A549 (cell line): ENCODE data around the gene CDKN2AIPNL. TPM values are rescaled to one million over a fixed set of nuclear protein-coding genes. Genes with fewer than 3 reads are reported as not detected.

Source experiments
- ATAC-seq, 2 experiments: fragments of 200-7000 bp in 1 of 2; fragments of >200 bp in 1 of 2; cut with Nextera tagmentation in 1 of 2; cut with Tn5 transposase in 1 of 2; 3 replicates each; pipeline versions ENCODE4 v1.8.0 to v1.9.1; 2018 to 2020; ENCODE audit warnings: mild to moderate bottlenecking in 1 of 2, moderate library complexity in 1 of 2
- CTCF ChIA-PET: fragments of 300-600 bp; sonication (Branson Sonifier 250); formaldehyde crosslinking; extraction: SDS; loops from one replicate; lab custom pipeline; 2021; ENCODE audit warnings: antibody characterized with exemption, inconsistent platforms; lab: Yijun Ruan, JAX
- POLR2A ChIA-PET: fragments of 350-600 bp; formaldehyde crosslinking; extraction: SDS; loops from one replicate; lab custom pipeline; 2021; ENCODE audit warnings: antibody characterized with exemption, inconsistent platforms; lab: Yijun Ruan, JAX
- DNase-seq, 2 experiments: peaks; one replicate each; pipeline versions ENCODE4 v3.0.0 to v3.0.0-alpha.2; 2011 to 2016; ENCODE audit warnings: low read depth in 1 of 2, low spot score in 1 of 2
- FAIRE-seq: peaks from 2 replicates; lab custom pipeline; 2011; peaks lifted over from hg19 to GRCh38; lab: Jason Lieb, UNC
- H3K27ac ChIP-seq, 2 experiments: fragments of >200 bp; sonication (Bioruptor Twin); formaldehyde crosslinking; 3 replicates each; pipeline ENCODE4 v1.5.1; 2016 to 2017
- H3K4me1 ChIP-seq: fragments of >200 bp; sonication (Bioruptor Twin); formaldehyde crosslinking; 3 replicates; pipeline ENCODE4 v1.6.1; 2016
- H3K4me2 ChIP-seq: fragments of >200 bp; sonication (Bioruptor Twin); formaldehyde crosslinking; 3 replicates; pipeline ENCODE4 v1.6.1; 2016
- H3K4me3 ChIP-seq: fragments of >200 bp; sonication (Bioruptor Twin); formaldehyde crosslinking; 3 replicates; pipeline ENCODE4 v1.5.1; 2016
- H3K9me3 ChIP-seq: fragments of >200 bp; sonication (Bioruptor Twin); formaldehyde crosslinking; 3 replicates; pipeline ENCODE4 v1.6.1; 2016
- BHLHE40 ChIP-seq: IDR thresholded peaks from 2 replicates; pipeline ENCODE4 v1.6.1; 2012; ENCODE audit warnings: low read depth, low read length, inconsistent platforms
- CEBPB ChIP-seq, 2 experiments: fragments of >200 bp in 1 of 2; sonication (Bioruptor Twin) in 1 of 2; formaldehyde crosslinking in 1 of 2; IDR thresholded peaks; 2 replicates each; pipeline ENCODE4 v1.6.1; 2012 to 2016
- CHD4 ChIP-seq: fragments of 200-600 bp; sonication (generic); IDR thresholded peaks from 2 replicates; pipeline ENCODE4 v1.6.1; 2016; ENCODE audit warnings: antibody characterized with exemption, mild to moderate bottlenecking, borderline replicate concordance
- ELK1 ChIP-seq: fragments of 150-350 bp; IDR thresholded peaks from 2 replicates; pipeline ENCODE4 v1.6.1; 2014; ENCODE audit warnings: low read depth, mild to moderate bottlenecking, low read length
- ESRRA ChIP-seq: fragments of 150-350 bp; IDR thresholded peaks from 2 replicates; pipeline ENCODE4 v1.6.1; 2014; ENCODE audit warnings: mild to moderate bottlenecking, low read length, borderline replicate concordance
- FOSB ChIP-seq: fragments of 250-450 bp; sonication (Bioruptor Pico); IDR thresholded peaks from 2 replicates; pipeline ENCODE4 v1.5.0; 2020; ENCODE audit warnings: mild to moderate bottlenecking, moderate library complexity
- HDAC2 ChIP-seq: fragments of 200-600 bp; sonication (generic); IDR thresholded peaks from 2 replicates; pipeline ENCODE4 v1.6.1; 2016
- HMGXB4 ChIP-seq: fragments of 250-450 bp; sonication (Bioruptor Pico); IDR thresholded peaks from 2 replicates; pipeline ENCODE4 v1.5.0; 2021; ENCODE audit warnings: mild to moderate bottlenecking, moderate library complexity, borderline replicate concordance
- HOXA7 ChIP-seq: fragments of 250-450 bp; sonication (Bioruptor Pico); IDR thresholded peaks from 2 replicates; pipeline ENCODE4 v1.5.0; 2020; ENCODE audit warnings: mild to moderate bottlenecking, moderate library complexity
- MAFK ChIP-seq: fragments of 450-650 bp; IDR thresholded peaks from 2 replicates; pipeline ENCODE4 v1.6.1; 2014; ENCODE audit not compliant: partially characterized antibody
- NPAS2 ChIP-seq: fragments of 250-450 bp; sonication (Bioruptor Pico); IDR thresholded peaks from 2 replicates; pipeline ENCODE4 v1.8.0; 2022; ENCODE audit warnings: mild to moderate bottlenecking, moderate library complexity, borderline replicate concordance
- NR3C1 ChIP-seq: fragments of >200 bp; sonication (Bioruptor Twin); formaldehyde crosslinking; IDR thresholded peaks from 3 replicates; pipeline ENCODE4 v1.6.1; 2017
- POLR2AphosphoS2 ChIP-seq: conservative IDR thresholded peaks from 2 replicates; pipeline ENCODE4 v1.6.1; 2012; ENCODE audit warnings: low read length, improper control_type of control experiment, inconsistent platforms
- RAD21 ChIP-seq, 2 experiments: fragments of >200 bp in 1 of 2; sonication (Bioruptor Twin) in 1 of 2; formaldehyde crosslinking in 1 of 2; IDR thresholded peaks in 1 of 2; conservative IDR thresholded peaks in 1 of 2; 2 replicates in 1 of 2; 3 replicates in 1 of 2; pipeline ENCODE4 v1.6.1; 2012 to 2018; ENCODE audit warnings: inconsistent platforms in 1 of 2
- RARB ChIP-seq: fragments of 250-450 bp; sonication (Bioruptor Pico); IDR thresholded peaks from 2 replicates; pipeline ENCODE4 v1.8.0; 2021; ENCODE audit warnings: mild to moderate bottlenecking, moderate library complexity
- RCOR1 ChIP-seq: fragments of 150-350 bp; IDR thresholded peaks from 2 replicates; pipeline ENCODE4 v1.6.1; 2014; ENCODE audit warnings: antibody characterized with exemption, low read length, low read depth
- RFX5 ChIP-seq: fragments of 450-650 bp; IDR thresholded peaks from 2 replicates; pipeline ENCODE4 v1.7.1; 2014; ENCODE audit warnings: antibody characterized with exemption, mild to moderate bottlenecking, moderate library complexity
- RNF2 ChIP-seq: fragments of 200-600 bp; sonication (generic); IDR thresholded peaks from 2 replicates; pipeline ENCODE4 v1.6.1; 2016; ENCODE audit warnings: low read depth, mild to moderate bottlenecking, antibody characterized with exemption, moderate library complexity, borderline replicate concordance
- SREBF2 ChIP-seq: fragments of 450-650 bp; IDR thresholded peaks from 2 replicates; pipeline ENCODE4 v1.6.1; 2014; ENCODE audit warnings: mild to moderate bottlenecking, moderate library complexity
- TP53 ChIP-seq: fragments of 250-450 bp; sonication (Bioruptor Pico); IDR thresholded peaks from 2 replicates; pipeline ENCODE4 v1.5.0; 2021; ENCODE audit warnings: mild to moderate bottlenecking, moderate library complexity
- ZC3H11A ChIP-seq: fragments of 450-650 bp; IDR thresholded peaks from 2 replicates; pipeline ENCODE4 v1.6.1; 2014; ENCODE audit warnings: antibody characterized with exemption, mild to moderate bottlenecking
- ZFP36 ChIP-seq: fragments of 450-650 bp; IDR thresholded peaks from 2 replicates; pipeline ENCODE4 v1.6.1; 2014; ENCODE audit warnings: borderline replicate concordance; ENCODE audit not compliant: partially characterized antibody
- ZNF302 ChIP-seq: fragments of 250-450 bp; sonication (Bioruptor Pico); IDR thresholded peaks from 2 replicates; pipeline ENCODE4 v1.9.0; 2021; ENCODE audit warnings: inconsistent platforms, mild to moderate bottlenecking, moderate library complexity
- WGBS: methylation state at CpG from one replicate; pipeline ENCODE4 v1.1.6; 2017; ENCODE audit errors: missing lambda C conversion rate; 5-methylcytosine and 5-hydroxymethylcytosine counted together
- polyA plus RNA-seq, 4 experiments: library from polyadenylated mRNA; depleted of rRNA in 3 of 4; stranded (reverse); fragments of >200 nt; fragmentation: RNase III in 1 of 4; extraction: RNeasy Plus Mini Kit Qiagen cat#74134 plus additional on column Dnase treatment in 1 of 4; gene quantifications; 2 replicates in 3 of 4; 3 replicates in 1 of 4; pipeline ENCODE4 v1.2.3, GENCODE V29; 2011 to 2017

The CDKN2AIPNL gene
- polyA plus RNA-seq, 2 of the 4 experiments (the other 2 are of a cell fraction): 48.0 to 49.9 TPM

- TF ChIP-seq RAD21 (conservative IDR thresholded peaks at IDR 0.05 in 1 of 2, IDR thresholded peaks at IDR 0.05 in 1 of 2) (no peak), POLR2AphosphoS2 (no peak), ESRRA (no peak), TP53 (CRISPR knock-in tag) (no peak), HMGXB4 (CRISPR knock-in tag) (no peak), NR3C1 (no peak)
Observed at GRCh38 chr5:134430001-134430569, 18.4 kb upstream of the CDKN2AIPNL start (continued).

GRCh38 chr5:134427540-134428041 is 15.9 kb upstream of the CDKN2AIPNL start:
- H3K9me3 ChIP-seq: no peaks in the 10 kb centered on the region
- TF ChIP-seq RCOR1: no peak
- TF ChIP-seq RAD21 (conservative IDR thresholded peaks at IDR 0.05 in 1 of 2, IDR thresholded peaks at IDR 0.05 in 1 of 2): no peak
- no peak for TF ChIP-seq HOXA7 (CRISPR knock-in tag)
- TF ChIP-seq MAFK: no peak
- no peak for TF ChIP-seq ZNF302
- TF ChIP-seq SREBF2: no peak
- TF ChIP-seq NR3C1: no peak
- no peak for TF ChIP-seq RNF2
- TF ChIP-seq ZFP36: no peak
- TF ChIP-seq NPAS2 (CRISPR knock-in tag): no peak
- TF ChIP-seq CHD4: no peak
- no peak overlapping the region for H3K4me3 ChIP-seq
- H3K4me2 ChIP-seq: no peak overlapping the region
- DNase-seq: no peak
- ATAC-seq: no peak
- no peaks in the 10 kb centered on the region for H3K4me1 ChIP-seq
- no peak overlapping the region for H3K27ac ChIP-seq
- ChIA-PET POLR2A (no interaction called here), CTCF (interaction anchor here (0.7 to 3.3 kb wide), 6 partner anchors 9 to 93 kb away, joined by 3 to 24 read pairs (median 4); partner anchors contain the start of gene CDKN2AIPNL)
- FAIRE-seq: no peak
- WGBS: 79% methylated on average over 9 of the region's 9 CpGs

- POLR2A ChIA-PET: no interaction called here
- CTCF ChIA-PET: interaction anchor here (0.5 to 2.3 kb wide), 5 partner anchors 10 to 77 kb away, joined by 3 to 8 read pairs (median 3); no protein-coding TSS in a partner anchor
- 89% methylated on average over 7 of the region's 7 CpGs for WGBS
Observed at GRCh38 chr5:134426361-134426760, 14.7 kb upstream of the CDKN2AIPNL start.

More at GRCh38 chr5:134426361-134426760, 14.7 kb upstream of the CDKN2AIPNL start:
- no peak for ATAC-seq
- TF ChIP-seq SREBF2: no peak
- no peak for TF ChIP-seq FOSB (CRISPR knock-in tag)
- TF ChIP-seq HDAC2: no peak
- no peak for TF ChIP-seq RARB (CRISPR knock-in tag)
- TF ChIP-seq RNF2: no peak
- no peak for TF ChIP-seq ZC3H11A
- no peak for TF ChIP-seq CEBPB (IDR thresholded peaks at IDR 0.05)
- no peak for TF ChIP-seq BHLHE40
- TF ChIP-seq ELK1: no peak
- TF ChIP-seq RFX5: no peak
- Histone ChIP-seq H3K4me1 (no peaks in the 10 kb centered on the region), H3K9me3 (no peaks in the 10 kb centered on the region), H3K4me2 (no peak overlapping the region), H3K4me3 (no peak overlapping the region), H3K27ac (no peak overlapping the region)
- FAIRE-seq: no peak
- DNase-seq: no peak
